ENCODE measurements around the gene HRAS. TPM values are rescaled to one million over a fixed set of nuclear protein-coding genes. Genes with fewer than 3 reads are reported as not detected.

Gene HRAS
- polyA plus RNA-seq, 1 of the 3 experiments (the other 2 are of a cell fraction) = 217 TPM

DNA sequence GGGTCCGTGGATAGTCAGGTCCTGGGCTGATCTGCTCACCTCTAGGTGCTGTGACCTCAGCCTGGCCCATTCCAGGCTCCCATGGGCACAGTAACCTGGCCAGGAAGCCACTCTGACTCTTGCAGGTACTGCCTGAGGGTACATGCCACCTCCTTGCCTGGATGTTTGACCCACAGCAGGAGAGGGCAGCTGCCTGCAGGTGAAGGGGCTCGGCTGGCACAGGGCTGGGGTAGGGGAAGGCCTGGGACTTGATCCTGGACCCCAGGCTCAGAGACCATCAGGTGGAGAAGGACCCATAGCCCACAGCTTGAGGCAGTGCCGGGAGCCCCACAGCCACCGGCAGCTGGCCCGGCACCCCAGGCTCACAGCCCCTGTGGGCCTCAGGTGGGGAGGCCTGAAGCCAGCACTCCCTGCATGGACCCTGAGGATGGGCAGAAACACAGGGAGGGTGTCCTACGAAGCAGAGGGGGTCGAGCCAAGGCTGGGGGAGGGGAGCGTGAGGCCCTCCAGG is 4.7 kb upstream of the HRAS start (continued):
- TF ChIP-seq EP300 (IDR thresholded peaks at IDR 0.05; ENCODE audit: borderline replicate concordance in 1 of 2, low read depth in 1 of 2, low read length in 1 of 2) (no peak), TAF1 (IDR thresholded peaks at IDR 0.05; ENCODE audit: borderline replicate concordance, low read depth, low read length) (no peak), YY1 (IDR thresholded peaks at IDR 0.05; ENCODE audit: low read depth) (no peak)

DNA sequence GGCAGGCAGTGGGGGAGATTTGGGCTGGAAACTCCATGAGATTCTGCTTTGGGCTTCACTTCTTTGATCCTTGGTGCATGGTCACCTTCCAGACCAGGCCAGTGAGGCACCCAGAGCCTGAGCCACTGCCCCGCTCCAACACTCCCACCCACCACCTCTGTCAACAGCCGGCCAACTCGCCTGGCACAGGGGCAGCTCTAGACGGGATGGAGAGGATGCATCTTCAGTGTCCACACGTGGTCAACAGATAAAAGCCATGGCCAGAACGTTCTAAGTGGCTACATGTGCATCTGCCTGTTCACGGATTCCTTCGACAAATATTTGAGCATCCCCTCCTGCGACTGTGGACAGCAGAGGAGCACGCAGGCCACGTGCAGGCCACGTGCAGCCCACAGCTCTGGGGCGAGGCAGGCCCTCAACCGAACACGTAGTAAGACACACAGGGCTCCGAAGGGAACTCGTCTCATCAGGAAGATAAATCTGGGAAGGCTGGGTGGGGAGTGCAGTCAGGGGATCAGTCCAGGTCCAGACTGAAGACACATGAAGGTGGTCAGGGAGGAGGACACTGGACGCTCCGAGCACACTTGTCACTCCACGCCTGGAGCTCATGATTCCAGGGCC is 3.2 kb upstream of the HRAS start:
- ChIA-PET POLR2A (no interaction called here), CTCF (interaction anchor here (0.9 kb wide), 1 partner anchor 19 kb away, joined by 3 read pairs; no protein-coding TSS in a partner anchor)
- Histone ChIP-seq H3K36me3 (replicated peaks in 1 of 2; ENCODE audit: control insufficient read depth in 1 of 2, insufficient read depth in 2 of 2, low read length in 1 of 2) (peaks cover 0 to 3% of the 10 kb centered on the region in 2 experiments), H3F3A (replicated peaks; ENCODE audit: insufficient read depth) (no peaks in the 10 kb centered on the region), H3K9ac (no peak overlapping the region), H3K4me2 (no peak overlapping the region), H3K9me3 (no peaks in the 10 kb centered on the region), H3K27ac (ENCODE audit: low read depth in 2 of 2, low read length in 1 of 2) (no peak overlapping the region), H3K4me1 (ENCODE audit: control insufficient read depth in 1 of 2, insufficient read depth in 2 of 2, low read depth in 1 of 2, low read length in 1 of 2) (peaks cover 0 to 12% of the 10 kb centered on the region in 2 experiments; a peak in 1 of 4 replicates), H4K20me1 (ENCODE audit: insufficient read depth) (peaks cover 9% of the 10 kb centered on the region; the same call in 1 of the 2 replicates), H3K79me2 (ENCODE audit: insufficient read depth) (peaks cover 14% of the 10 kb centered on the region), H3K4me3 (ENCODE audit: low read depth in 2 of 2, low read length in 1 of 2) (no peak overlapping the region), H3K27me3 (ENCODE audit: insufficient read depth) (no peaks in the 10 kb centered on the region), H2AFZ (ENCODE audit: low read depth) (no peak overlapping the region), H3K9me2 (no peaks in the 10 kb centered on the region)
- TF ChIP-seq RXRA (IDR thresholded peaks at IDR 0.05; ENCODE audit: borderline replicate concordance, low read depth) (no peak), TAF1 (IDR thresholded peaks at IDR 0.05; ENCODE audit: borderline replicate concordance, low read depth, low read length) (no peak), USF2 (IDR thresholded peaks at IDR 0.05; ENCODE audit: borderline replicate concordance, low read depth, low read length) (no peak), RFX5 (IDR thresholded peaks at IDR 0.05; ENCODE audit: low read length) (no peak), IRF3 (IDR thresholded peaks at IDR 0.05; ENCODE audit: low read depth, low read length) (no peak), RCOR1 (IDR thresholded peaks at IDR 0.05; ENCODE audit: low read length) (no peak), GATA2 (CRISPR knock-in tag; IDR thresholded peaks at IDR 0.05) (no peak), SIN3A (IDR thresholded peaks at IDR 0.05; ENCODE audit: borderline replicate concordance, low read depth, low read length) (no peak), ELF1 (IDR thresholded peaks at IDR 0.05) (no peak), FOXJ3 (CRISPR knock-in tag; IDR thresholded peaks at IDR 0.05) (no peak), CHD2 (IDR thresholded peaks at IDR 0.05; ENCODE audit: low read length, partially characterized antibody) (no peak), YY1 (IDR thresholded peaks at IDR 0.05; ENCODE audit: low read depth) (no peak), NFIC (IDR thresholded peaks at IDR 0.05; ENCODE audit: borderline replicate concordance) (no peak), EZH2phosphoT487 (IDR thresholded peaks at IDR 0.05; ENCODE audit: borderline replicate concordance, low read depth) (no peak), TCF12 (IDR thresholded peaks at IDR 0.05) (no peak), FOXM1 (IDR thresholded peaks at IDR 0.05; ENCODE audit: low read depth) (no peak), TEAD4 (IDR thresholded peaks at IDR 0.05; ENCODE audit: borderline replicate concordance, insufficient read depth) (no peak), POLR2AphosphoS5 (IDR thresholded peaks at IDR 0.05; ENCODE audit: low read depth, low read length) (no peak), JUND (IDR thresholded peaks at IDR 0.05) (no peak), NRF1 (IDR thresholded peaks at IDR 0.05; ENCODE audit: low read depth, low read length) (no peak)
- 94% methylated on average over 11 of the region's 20 CpGs for WGBS (ENCODE audit: low lambda C conversion rate)
- no peak for DNase-seq
